PC-9 (cell line): ENCODE results near the gene PDZRN4.

Source experiments
- CTCF ChIP-seq: fragments of 200-600 bp; sonication (generic); conservative IDR thresholded peaks from 2 replicates; pipeline ENCODE4 v1.6.1; 2017; ENCODE audit warnings: mixed run types, antibody characterized with exemption, mild to moderate bottlenecking, moderate library complexity
- EZH2 ChIP-seq: fragments of 200-600 bp; sonication (generic); IDR thresholded peaks from 2 replicates; pipeline ENCODE4 v1.8.0; 2017; ENCODE audit warnings: antibody characterized with exemption, low read depth

- TF ChIP-seq EZH2, result no peak
- no peak for TF ChIP-seq CTCF
Observed at GRCh38 chr12:41407232-41407799, 219.2 kb downstream of the PDZRN4 start.
